HG03064 (cell line): ENCODE results near the gene C4A.
"Not testable (repeated sequence)": the region's sequence is repeated elsewhere in the genome, so short reads cannot be mapped to it uniquely, and the experiment has no call there.

Source experiments
- ATAC-seq: cut with Tn5 transposase; IDR thresholded peaks from one replicate; pipeline ENCODE4 v1.9.1; 2021; ENCODE audit warnings: low read depth; ENCODE audit not compliant: unreplicated experiment

The C4A gene

DNA sequence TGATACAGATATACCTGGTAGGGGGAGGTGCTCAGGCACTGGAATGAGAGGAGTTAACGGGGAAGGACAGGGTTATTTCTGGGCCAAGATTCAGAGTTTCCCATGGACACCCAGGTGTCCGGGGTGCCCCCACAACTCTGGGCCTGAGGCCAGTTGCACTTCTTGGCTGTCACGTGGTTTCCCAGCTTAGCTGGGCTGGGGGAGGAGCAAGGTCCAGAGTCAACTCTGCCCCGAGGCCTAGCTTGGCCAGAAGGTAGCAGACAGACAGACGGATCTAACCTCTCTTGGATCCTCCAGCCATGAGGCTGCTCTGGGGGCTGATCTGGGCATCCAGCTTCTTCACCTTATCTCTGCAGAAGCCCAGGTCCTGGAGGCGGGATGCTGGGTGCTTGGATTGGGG is 32.7 kb downstream of the C4A start, which contains the start of gene C4B:
C4B (plus strand) TSS at position 249 of the 400 bp plus-strand sequence; CDS start at position 300, 51 bp downstream.
- ATAC-seq = not testable (repeated sequence)

DNA sequence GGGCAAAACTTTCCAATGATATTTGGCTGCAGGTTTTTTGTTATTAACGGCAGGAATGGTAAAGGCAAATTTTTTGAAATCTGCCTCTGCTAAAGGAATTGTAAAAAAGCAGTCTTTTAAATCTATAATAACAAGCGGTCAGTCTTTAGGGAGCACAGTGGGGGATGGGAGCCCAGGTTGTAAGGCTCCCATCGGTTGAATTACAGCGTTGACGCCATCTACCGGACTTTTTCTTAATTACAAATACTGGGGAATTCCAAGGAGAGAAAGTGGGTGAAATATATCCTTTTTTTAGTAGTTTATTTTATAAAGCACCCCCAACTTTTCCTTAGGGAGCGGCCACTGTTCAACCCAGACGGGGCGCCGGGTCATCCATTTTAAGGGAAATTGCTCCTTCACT is 40.2 kb downstream of the C4A start:
- ATAC-seq = not testable (repeated sequence)

DNA sequence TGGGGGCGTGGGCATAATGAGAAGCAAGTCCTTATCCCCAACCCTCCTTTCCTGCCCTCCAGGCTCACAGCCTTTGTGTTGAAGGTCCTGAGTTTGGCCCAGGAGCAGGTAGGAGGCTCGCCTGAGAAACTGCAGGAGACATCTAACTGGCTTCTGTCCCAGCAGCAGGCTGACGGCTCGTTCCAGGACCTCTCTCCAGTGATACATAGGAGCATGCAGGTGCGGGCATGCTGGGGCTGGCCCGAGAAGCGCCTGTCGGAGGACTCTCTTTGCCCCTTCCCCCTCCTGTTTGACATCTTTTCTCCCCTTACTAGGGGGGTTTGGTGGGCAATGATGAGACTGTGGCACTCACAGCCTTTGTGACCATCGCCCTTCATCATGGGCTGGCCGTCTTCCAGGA is 46.8 kb downstream of the C4A start:
- ATAC-seq = not testable (repeated sequence)

DNA sequence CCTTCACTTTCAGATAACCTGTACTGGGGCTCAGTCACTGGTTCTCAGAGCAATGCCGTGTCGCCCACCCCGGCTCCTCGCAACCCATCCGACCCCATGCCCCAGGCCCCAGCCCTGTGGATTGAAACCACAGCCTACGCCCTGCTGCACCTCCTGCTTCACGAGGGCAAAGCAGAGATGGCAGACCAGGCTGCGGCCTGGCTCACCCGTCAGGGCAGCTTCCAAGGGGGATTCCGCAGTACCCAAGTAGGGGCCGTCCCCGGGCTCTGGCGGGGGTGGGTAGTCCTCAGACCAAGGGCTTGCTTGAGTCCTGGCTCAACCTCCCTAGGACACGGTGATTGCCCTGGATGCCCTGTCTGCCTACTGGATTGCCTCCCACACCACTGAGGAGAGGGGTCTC is 47.7 kb downstream of the C4A start:
- not testable (repeated sequence) for ATAC-seq

DNA sequence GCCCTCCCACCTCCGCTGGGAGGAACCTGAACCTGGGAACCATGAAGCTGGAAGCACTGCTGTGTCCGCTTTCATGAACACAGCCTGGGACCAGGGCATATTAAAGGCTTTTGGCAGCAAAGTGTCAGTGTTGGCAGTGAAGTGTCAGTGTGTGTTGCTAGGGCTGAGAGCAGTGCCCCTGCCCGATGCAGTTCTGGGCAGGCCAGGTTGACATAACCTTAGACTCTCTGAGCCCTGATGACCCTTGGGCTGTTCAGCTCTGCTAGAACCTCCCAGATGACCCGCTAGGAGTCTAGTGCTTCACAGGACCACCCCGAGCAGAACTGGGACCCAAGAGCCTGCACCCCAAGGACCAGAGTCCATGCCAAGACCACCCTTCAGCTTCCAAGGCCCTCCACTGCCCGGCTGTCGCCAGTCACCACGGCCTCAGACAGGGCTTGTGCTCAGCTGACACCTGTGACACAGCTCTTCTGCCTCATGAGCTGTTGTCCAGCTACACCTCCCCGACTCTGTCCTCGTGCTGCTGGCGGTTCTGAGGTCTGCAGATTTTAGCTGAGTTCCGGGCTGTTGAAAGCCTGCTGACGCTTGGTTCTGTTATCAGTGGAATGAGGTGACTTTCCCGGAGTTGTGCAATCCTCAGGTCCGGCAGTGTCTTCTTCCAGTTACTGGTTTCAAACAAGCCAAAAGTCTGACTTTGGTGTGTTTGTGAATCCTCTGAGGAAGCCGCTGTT is 53.6 kb downstream of the C4A start:
- not testable (repeated sequence) for ATAC-seq

DNA sequence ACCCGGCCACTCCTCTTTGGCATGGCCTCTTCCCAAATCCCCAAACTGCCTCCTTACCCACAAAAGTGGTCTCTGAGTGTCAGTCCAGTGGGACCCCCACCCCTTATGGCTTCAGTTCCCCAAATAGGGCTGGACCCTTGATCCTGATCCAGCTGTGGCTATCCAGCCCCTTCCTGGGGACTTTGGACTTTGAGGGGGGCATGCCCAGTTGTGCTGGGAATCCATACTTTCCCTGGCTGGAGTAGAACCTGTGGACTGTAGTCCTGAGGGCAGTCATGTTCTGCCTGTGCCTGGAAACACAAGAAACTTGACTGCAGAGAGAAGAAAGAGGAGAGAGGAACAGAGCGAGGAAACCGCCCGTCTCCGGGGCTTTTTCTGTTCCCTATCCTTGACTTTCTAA is 55.3 kb downstream of the C4A start:
- ATAC-seq = not testable (repeated sequence)

GRCh38 chr6:32037598-32038524 is 56.0 kb downstream of the C4A start, which contains the start of gene CYP21A2:
CYP21A2 (plus strand) TSS chr6:32038415; CDS start chr6:32038423, 8 bp downstream.
- ATAC-seq = not testable (repeated sequence)

DNA sequence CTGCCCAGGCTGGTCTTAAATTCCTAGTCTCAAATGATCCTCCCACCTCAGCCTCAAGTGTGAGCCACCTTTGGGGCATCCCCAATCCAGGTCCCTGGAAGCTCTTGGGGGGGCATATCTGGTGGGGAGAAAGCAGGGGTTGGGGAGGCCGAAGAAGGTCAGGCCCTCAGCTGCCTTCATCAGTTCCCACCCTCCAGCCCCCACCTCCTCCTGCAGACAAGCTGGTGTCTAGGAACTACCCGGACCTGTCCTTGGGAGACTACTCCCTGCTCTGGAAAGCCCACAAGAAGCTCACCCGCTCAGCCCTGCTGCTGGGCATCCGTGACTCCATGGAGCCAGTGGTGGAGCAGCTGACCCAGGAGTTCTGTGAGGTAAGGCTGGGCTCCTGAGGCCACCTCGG is 57.0 kb downstream of the C4A start:
- not testable (repeated sequence) for ATAC-seq

GRCh38 chr6:32039321-32040274 is 57.7 kb downstream of the C4A start:
- ATAC-seq = not testable (repeated sequence)

DNA sequence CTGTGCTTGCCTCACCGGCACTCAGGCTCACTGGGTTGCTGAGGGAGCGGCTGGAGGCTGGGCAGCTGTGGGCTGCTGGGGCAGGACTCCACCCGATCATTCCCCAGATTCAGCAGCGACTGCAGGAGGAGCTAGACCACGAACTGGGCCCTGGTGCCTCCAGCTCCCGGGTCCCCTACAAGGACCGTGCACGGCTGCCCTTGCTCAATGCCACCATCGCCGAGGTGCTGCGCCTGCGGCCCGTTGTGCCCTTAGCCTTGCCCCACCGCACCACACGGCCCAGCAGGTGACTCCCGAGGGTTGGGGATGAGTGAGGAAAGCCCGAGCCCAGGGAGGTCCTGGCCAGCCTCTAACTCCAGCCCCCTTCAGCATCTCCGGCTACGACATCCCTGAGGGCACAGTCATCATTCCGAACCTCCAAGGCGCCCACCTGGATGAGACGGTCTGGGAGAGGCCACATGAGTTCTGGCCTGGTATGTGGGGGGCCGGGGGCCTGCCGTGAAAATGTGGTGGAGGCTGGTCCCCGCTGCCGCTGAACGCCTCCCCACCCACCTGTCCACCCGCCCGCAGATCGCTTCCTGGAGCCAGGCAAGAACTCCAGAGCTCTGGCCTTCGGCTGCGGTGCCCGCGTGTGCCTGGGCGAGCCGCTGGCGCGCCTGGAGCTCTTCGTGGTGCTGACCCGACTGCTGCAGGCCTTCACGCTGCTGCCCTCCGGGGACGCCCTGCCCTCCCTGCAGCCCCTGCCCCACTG is 58.6 kb downstream of the C4A start:
- not testable (repeated sequence) for ATAC-seq

GRCh38 chr6:32041050-32041321 is 59.1 kb downstream of the C4A start:
- not testable (repeated sequence) for ATAC-seq

- not testable (repeated sequence) for ATAC-seq
These were observed 59.5 kb downstream of the C4A start for GRCh38 chr6:32041385-32041784.

DNA sequence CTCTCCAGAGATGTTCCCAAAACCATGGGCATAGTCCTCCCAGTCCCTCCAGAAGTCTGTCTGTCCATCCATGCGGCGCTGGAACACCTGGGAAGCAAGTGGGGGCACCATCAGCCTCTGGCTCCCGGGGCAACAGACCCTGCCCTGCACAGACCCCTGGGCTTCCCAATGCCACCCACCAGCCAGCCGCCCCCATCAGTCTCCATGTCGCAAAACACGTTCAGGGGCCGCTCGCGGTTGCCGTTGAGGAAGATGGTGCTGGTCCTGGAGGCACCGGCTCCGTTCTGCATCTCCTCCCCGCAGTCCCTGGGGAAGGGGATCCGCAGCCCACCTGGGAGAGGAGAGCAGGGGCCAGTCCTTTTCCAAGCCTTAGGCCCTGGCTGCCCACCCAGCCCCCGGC is 60.4 kb downstream of the C4A start:
- ATAC-seq = not testable (repeated sequence)

DNA sequence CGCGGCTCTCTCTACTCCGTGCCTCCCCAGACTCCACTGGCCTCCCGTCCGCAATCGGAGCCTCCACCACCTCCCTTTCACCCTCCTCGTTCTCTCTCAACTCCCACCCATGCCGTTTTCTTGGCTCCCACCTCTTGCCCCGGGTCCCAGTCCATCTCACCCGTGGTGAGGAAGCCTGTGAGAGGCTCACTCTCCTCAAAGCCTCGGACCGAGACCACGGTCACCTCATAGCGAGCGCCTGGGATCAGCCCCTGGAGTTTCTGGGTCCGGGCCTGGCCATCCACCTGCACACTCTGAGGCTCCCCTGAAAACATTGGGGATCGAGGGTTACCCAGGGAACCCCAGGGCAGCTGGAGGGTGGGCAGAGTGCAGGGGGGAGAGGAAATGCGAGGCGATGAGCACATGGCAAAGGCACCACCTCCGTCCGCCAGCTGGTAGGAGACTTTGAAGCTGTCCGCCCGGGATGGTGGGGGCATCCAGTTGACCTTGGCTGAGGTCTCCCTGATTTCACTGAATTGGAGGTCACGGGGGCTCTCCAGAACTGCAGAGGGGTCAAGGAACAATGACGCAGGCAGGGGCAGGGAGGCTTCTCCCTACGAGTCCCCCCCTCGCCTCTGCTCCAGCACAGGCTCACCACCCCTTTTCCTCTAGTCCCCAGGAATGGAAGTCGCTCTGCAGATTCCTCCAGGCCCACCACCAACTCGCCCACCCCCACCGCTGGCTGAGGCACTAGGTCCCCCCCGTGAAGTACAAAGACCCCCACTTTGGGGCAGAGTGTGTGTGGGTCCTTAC is 61.9 kb downstream of the C4A start:
- ATAC-seq = not testable (repeated sequence)

GRCh38 chr6:32044916-32045315 is 63.1 kb downstream of the C4A start:
- not testable (repeated sequence) for ATAC-seq

GRCh38 chr6:32045811-32046449 is 64.1 kb downstream of the C4A start:
- ATAC-seq = no peak

DNA sequence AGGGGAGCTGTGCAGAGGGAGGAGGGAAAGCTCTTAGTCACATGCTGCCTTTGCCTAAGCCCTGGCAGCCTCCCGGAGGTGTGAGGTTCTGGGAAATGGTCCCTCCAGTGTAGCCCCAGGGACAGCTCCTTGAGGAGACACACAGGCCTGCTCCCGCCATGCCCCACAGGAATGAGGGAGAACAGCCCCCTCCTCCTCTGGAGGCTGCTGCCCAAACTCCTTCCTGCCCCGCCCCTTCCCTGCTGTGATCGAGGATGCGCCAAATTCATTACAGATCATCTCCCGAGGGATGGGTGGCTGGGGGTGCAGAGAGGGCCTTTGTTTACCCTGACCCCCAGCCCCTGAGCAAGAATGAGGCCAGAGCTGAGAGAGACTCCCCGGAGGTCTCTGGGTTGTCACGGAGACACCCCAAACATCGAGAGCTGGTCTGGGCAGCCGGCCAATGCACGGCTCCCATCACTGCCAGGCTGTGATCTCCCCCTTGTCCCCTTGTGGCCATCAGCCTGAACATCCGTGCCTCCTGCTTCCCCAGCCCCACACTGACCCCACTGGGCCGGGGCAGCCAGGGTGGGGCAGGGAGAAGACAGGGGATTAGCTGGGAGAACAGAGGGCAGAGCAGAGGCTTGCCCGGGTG is 64.7 kb downstream of the C4A start:
- ATAC-seq = no peak

- ATAC-seq = no peak
These were observed 65.2 kb downstream of the C4A start for GRCh38 chr6:32047084-32047478.
